ENCODE measurements around the gene STAU1.

DNA sequence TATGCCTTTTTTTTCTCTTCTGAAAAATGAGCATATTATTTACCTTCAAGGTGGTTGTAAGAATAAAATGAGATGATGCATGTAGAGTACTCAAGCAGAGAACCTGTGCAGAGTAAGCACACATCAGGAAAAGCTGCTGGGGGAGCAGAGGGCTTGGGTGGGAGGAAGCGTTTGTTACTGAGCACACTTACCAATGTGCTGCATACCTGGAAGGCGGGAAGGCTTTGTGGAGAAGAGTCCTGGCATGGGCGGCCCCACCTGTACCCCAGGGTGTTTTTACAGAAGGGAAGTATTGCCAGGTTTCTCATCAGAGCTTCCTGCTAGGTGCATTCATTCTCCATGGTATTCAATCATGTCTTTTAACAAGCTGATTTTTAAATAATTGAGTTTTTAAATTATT is 89.1 kb downstream of the STAU1 start:
- TF ChIP-seq, protein P1, sequence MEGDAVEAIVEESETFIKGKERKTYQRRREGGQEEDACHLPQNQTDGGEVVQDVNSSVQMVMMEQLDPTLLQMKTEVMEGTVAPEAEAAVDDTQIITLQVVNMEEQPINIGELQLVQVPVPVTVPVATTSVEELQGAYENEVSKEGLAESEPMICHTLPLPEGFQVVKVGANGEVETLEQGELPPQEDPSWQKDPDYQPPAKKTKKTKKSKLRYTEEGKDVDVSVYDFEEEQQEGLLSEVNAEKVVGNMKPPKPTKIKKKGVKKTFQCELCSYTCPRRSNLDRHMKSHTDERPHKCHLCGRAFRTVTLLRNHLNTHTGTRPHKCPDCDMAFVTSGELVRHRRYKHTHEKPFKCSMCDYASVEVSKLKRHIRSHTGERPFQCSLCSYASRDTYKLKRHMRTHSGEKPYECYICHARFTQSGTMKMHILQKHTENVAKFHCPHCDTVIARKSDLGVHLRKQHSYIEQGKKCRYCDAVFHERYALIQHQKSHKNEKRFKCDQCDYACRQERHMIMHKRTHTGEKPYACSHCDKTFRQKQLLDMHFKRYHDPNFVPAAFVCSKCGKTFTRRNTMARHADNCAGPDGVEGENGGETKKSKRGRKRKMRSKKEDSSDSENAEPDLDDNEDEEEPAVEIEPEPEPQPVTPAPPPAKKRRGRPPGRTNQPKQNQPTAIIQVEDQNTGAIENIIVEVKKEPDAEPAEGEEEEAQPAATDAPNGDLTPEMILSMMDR (IDR thresholded peaks at IDR 0.05), result no peak
- TF ChIP-seq ZFX (IDR thresholded peaks at IDR 0.05; ENCODE audit: borderline replicate concordance), result no peak

Measured in 22Rv1 (cell line).